ENCODE measurements around the gene IQCC. TPM values are rescaled to one million over a fixed set of nuclear protein-coding genes. Genes with fewer than 3 reads are reported as not detected.
A peak's percentile ranks its signal among the peaks of the same experiment; 100 is the strongest.

The IQCC gene
- total RNA-seq, 1 experiment from 2014 or later: 4.8 TPM

DNA sequence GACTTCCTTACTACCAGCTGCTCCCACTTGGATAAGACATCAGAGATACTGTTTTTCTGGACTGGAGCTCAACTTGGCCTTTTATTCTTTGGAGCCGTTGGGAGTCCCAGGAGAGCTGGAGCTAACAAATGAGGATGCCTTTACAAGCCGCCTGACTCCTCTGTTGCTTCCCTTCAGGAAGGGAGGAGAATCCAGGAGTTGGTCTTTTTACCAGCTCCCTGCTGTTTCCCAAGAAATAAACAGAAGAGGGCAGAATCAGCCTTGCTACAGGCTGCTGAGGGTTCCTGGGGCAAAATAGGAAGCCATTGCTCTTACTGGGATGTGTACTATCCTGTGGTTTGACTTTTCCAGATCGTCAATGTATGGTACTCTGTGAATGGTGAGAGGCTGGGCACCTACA lies 18.2 kb downstream of the IQCC start:
- DNase-seq (ENCODE audit: low spot score): no peak

- no peak for DNase-seq (ENCODE audit: low spot score)
Measured at GRCh38 chr1:32224285-32224684, 18.8 kb downstream of the IQCC start.

- no peak for DNase-seq (ENCODE audit: low spot score)
Measured at GRCh38 chr1:32228771-32229170, 23.3 kb downstream of the IQCC start.

- DNase-seq (ENCODE audit: low spot score): no peak
Measured at GRCh38 chr1:32231843-32232432, 26.5 kb downstream of the IQCC start.

GRCh38 chr1:32232558-32233304 lies 27.3 kb downstream of the IQCC start:
- no peak for DNase-seq (ENCODE audit: low spot score)

DNA sequence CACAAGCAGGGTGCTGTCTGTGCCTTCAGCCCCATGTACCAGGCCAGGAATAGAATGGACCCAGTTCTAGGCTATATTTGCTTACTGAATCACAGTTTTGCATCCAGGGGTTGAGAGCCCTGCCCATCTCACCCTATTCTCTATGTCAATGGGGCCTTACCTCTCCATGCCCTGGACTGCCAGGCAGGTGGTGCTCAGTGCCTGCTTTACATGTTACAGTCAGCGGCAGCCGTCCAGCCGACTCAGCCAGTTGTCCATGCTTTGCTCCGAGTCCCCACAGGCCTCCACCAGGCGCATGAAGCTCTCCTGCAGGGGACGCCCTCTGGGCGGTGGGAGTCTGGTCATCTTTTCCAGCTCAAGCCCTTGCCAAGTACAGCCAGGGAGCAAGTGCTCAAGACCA lies 29.3 kb downstream of the IQCC start:
- DNase-seq (ENCODE audit: low spot score): no peak

- DNase-seq (ENCODE audit: low spot score): no peak
Measured at GRCh38 chr1:32239337-32239736, 33.9 kb downstream of the IQCC start.

DNA sequence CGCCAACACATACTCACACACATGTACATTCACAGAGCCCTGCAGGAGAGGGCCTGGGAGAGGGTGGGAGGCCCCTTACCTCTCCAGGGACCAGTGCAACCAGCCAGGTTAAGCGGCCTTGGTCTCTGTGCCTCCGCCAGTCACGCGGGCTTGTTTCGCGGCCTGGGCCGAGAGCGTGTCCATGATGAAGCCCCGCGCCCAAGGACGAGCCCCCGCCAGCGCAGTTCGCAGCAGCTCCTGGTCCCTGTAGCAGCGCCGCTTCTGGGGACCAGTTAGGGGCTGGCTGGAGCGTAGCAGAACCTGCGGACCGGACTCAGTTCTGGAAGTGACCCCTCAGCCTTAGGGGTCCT lies 34.3 kb downstream of the IQCC start:
- no peak for DNase-seq (ENCODE audit: low spot score)

DNA sequence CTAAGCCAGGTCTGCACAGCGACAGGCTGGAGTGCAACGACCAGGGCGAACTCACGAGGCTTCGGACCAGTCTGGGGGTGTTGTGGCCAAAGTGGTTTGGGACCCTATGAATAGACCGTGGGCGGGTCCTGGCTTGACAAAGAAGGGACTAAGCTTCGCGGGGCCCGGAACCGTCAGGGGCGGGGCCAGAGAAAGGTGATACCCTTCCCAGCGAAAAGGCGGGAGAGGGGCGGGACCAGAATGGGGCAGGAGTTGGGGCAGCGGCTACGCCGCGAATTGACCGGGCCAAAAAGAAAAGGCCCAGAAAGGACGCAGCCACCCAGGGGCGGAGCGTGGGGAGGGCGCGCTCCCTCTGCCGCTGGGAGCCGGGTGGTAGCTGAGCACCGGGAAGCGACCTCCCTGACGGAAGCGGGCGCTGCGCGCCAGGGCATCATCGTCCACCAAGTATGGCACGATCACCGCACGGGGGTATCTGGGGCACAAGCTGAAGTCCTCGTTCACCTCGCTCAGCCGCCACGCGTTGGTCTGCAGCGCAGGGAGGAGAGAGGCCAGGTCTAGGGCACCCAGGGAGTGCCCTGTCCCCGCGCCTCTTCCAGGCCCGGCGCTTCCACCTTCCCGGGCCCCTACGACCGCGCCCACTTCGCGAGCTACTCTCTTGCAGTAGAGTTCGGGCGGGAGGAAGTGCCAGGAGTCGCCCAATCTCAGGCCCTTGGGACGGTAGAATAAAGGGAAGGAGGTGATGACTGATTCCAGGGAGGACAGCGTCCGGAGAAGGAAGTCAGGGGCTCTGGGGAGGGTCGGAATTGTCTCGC lies 34.9 kb downstream of the IQCC start:
- DNase-seq (ENCODE audit: low spot score): peak; percentile 72

DNA sequence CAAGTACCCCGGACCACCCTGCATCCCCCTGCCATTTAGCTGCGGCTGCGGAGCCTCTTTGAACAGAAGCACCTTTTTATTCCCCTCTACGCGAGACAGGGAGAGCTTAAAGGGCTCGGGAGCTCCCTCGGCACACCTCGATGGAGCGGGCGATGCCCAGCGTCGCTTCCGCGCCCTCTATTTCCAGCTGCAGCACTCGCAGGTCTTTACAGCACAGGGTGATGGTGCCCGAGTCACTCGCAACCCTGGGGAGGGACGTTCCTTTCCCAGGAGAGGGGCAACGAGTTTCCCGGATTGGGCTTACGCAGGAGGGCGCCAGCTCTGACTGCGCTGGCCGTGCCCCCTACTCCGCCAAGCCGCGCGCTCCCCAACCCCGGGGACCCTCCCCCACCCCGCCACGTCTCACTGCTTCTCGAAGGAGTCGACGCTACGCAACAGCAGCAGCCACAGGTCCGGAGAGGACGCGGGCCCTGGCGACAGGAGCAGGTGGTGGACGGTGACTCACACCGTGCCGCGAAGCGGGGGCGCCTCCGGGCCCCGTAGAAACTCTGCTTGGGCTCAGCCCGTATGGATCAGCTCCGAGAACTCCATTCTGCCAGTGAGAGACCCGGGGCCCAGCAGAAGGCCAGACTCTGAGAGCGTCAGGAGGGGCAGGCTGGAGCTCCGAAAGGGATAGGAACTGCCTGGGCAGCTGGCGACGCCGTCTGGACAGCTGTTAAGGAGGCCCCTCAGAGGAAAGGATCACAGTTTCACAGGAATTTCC lies 35.7 kb downstream of the IQCC start:
- peak; percentile 70 for DNase-seq (ENCODE audit: low spot score)

DNA sequence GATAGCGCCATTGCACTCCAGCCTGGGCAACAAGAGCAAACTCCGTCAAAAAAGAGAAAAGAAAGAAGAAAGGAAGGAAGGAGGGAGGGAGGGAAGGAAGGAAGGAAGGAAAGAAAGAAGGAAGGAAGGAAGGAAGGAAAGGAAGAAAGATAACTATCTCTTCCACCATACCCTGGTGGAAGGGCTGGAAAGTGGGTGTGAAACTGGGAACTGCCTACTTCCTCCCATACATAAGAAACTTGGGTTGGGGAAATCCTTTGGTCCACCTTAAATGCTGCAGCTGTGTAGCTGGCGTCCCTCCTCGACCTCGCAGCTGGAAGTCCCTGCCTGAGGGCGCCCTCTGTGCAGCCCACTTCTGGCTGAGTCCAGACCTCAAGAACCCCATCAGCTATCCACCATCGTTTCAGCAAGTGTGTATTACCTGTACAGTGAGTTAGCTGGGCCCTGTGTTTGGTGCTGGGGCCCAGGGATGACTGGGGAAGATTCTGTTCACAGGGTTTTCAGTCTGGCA lies 36.9 kb downstream of the IQCC start:
- no peak for DNase-seq (ENCODE audit: low spot score)

DNA sequence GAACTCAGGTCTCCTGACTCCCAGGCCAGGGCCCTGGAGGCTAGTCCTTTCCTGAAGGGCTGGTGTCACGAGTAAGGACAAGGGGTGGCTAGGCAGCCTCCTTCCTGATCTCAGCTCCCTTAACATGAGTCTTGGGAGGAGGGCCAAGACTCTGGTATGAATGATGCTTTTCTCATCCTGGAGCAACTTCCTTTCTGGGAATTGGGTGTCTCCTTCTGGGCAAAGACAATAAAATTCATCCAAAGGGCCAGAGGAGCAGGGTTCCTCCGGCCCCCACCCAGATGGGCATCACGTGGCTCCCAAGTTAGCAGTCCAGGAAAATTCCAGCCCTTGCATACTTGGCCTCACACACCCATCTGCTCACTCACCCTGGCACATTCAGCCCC lies 41.4 kb downstream of the IQCC start, which contains the start of gene FAM167B:
TSS of gene FAM167B (plus strand) at position 335 of the 386 bp plus-strand sequence. CDS start 200 bp downstream, outside the sequence.
- no peak for DNase-seq (ENCODE audit: low spot score)

DNA sequence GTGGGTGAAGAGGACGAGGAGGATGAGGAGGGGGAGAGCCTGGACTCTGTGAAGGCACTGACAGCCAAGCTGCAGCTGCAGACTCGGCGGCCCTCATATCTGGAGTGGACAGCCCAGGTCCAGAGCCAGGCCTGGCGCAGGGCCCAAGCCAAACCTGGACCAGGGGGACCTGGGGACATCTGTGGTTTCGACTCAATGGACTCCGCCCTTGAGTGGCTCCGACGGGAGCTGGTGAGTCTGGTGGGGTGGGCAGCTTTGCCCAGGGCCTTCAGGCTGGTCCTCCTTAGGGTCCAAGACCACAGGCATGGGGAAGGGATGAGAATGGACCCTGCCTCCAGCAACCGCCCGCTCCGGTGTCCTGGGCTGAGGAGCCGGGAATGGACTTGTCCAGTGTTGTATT lies 42.0 kb downstream of the IQCC start:
- DNase-seq (ENCODE audit: low spot score): no peak

DNA sequence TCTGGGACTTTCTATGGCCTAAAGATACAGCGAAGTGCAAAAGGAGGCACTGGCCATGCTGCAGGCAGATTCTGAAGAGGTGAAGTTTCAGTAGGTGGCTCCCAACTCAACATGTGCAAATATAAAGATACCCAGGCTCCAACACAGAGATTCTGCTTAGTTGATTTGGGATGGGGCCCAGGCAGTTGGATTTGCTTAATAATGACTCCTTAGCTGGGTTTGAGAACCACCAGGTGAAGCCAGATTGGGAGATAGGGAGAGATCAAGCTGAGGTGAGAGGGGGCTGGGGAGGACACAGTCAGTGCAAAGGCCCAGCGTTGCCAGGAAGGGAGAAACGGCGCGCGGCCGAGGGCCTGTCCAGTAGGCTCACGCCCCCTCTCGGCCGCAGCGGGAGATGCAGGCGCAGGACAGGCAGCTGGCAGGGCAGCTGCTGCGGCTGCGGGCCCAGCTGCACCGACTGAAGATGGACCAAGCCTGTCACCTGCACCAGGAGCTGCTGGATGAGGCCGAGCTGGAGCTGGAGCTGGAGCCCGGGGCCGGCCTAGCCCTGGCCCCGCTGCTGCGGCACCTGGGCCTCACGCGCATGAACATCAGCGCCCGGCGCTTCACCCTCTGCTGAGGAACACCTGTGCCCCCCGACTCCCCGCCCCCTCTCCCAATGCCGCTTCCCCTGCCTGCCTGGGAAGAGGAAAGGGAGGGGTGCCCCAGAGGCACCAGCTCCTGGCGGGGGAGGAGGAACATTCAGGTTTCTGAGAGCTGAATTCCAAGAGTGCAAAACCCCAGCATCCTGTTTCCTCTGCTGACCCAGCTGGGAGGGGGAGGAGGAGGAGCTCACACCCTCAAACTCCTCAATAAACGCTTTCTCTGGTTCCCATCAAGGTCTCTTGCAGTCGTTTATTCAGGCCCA lies 42.8 kb downstream of the IQCC start:
- peak; percentile 79 for DNase-seq (ENCODE audit: low spot score)

DNA sequence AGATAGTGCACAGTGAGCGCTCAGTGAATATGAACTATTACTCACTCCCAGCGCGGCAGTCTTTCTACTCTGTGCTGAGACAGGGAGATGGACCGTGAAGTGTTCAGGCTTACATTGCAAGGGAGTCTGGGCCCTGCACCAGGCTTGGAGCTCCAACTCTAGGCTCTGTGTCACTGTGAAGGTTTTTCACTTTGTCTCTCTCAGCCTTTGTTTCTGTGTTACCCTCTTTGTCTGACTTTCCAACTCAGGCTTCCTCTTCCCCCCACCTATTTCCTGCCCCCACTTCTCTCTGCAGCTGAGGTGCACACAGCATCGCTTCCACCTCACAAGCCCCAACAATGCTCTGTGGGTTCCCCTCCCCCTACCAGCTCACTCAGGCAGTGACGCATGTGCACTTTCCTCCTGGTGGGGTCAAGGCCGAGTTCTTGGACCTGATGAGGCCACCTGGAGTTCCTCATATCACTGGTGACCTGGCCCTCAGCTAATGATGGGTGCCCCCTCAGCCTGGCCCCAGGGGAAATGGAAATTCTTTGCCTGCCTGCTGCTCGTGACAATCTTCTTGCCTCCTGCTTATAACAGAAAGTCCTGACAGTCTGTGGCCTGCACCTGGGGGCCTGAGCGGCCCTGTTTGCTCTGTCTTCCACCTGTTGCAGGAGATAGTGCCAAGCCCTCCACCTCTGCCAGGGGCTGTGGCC lies 44.5 kb downstream of the IQCC start:
- DNase-seq (ENCODE audit: low spot score): no peak

DNA sequence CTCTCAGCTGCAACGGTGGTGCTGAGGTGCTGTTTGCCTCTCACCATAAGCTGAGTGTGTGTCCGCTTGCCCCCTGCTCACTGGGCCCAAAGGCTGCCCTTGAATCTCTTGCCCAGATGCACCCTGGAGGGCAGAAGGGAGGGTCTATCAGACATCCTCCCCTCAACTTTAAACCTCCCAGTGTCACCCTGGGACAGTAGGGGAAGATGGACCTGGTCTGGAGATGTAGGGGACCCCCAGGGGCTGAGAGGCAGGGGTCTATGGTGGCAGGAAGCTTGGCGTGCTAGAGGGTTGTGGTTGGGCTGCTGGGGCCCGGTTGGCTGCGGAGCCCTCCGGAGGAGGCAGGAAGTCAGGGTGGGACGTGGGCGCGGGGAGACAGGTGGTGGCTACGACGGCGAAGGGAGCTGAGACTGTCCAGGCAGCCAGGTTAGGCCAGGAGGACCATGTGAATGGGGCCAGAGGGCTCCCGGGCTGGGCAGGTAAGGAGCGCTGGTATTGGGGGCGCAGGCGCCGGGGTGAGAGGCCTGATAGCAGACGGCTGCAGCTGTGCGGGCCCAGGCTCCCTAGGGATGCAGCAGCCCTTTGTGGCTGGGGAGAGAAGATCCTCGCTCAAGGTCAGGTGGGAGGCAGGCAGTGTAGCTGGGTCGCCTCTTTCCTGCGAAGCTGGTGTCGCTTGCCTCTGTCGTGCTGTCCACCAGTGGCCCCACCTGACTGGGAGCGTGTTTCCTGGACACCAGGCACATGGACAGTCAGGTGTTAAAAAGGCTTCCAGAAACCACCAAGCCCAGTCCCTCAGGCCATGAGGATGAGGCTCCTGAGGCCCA lies 45.6 kb downstream of the IQCC start, which contains the start of gene LCK:
TSS of gene LCK (plus strand) at position 373 of the 824 bp plus-strand sequence. CDS start 23,065 bp downstream, outside the sequence.
- DNase-seq (ENCODE audit: low spot score): no peak

- no peak for DNase-seq (ENCODE audit: low spot score)
Measured at GRCh38 chr1:32255072-32256071, 49.9 kb downstream of the IQCC start.

Measured in HT-29 (cell line).